Mucosa of descending colon (tissue), 3 donors: ENCODE results near the gene SPEM1. TPM values are rescaled to one million over a fixed set of nuclear protein-coding genes. Genes with fewer than 3 reads are reported as not detected.
A peak's percentile ranks its signal among the peaks of the same experiment; 100 is the strongest.

ENCODE experiments used
- ATAC-seq: fragments of 200-7000 bp; cut with Tn5 transposase; one replicate; pipeline ENCODE4 v1.9.1; 2020; ENCODE audit warnings: mild to moderate bottlenecking, moderate library complexity
- DNase-seq, 3 donors: peaks; one replicate each; pipeline ENCODE4 v3.0.0-alpha.2; 2020
- H3K36me3 ChIP-seq: fragments of 200-600 bp; one replicate; pipeline ENCODE4 v1.8.0; 2021; ENCODE audit warnings: low read depth, mild to moderate bottlenecking
- H3K4me1 ChIP-seq: fragments of 200-600 bp; one replicate; pipeline ENCODE4 v1.8.0; 2021; ENCODE audit warnings: low read depth, mild to moderate bottlenecking
- H3K4me3 ChIP-seq: fragments of 200-600 bp; one replicate; pipeline ENCODE4 v1.8.0; 2021; ENCODE audit warnings: mild to moderate bottlenecking
- H3K9me3 ChIP-seq: fragments of 200-600 bp; one replicate; pipeline ENCODE4 v1.8.0; 2021; ENCODE audit warnings: mild to moderate bottlenecking
- intact Hi-C, 2 donors: fragments of 100-400 bp; cut with DNase I in 1 of 2; cut with micrococcal nuclease in 1 of 2; formaldehyde crosslinking; loops; one replicate each; pipeline versions ENCODE4 v1.11.0 to v1.11.1; 2022; cut with DNase I, micrococcal nuclease
- total RNA-seq, 3 donors: library from RNA; stranded (reverse); fragmentation: NEBNext Ultra II Directional in 2 of 3; extraction: Animal tissue kit (Norgen Biotek cat#: 25700) in 2 of 3; gene quantifications; one replicate each; pipeline versions ENCODE4 v1.2.1 to v1.2.4, GENCODE V29; 2021 to 2023
- TF ChIP-seq, protein P1 (sequence below): fragments of 200-600 bp; IDR thresholded peaks from one replicate; pipeline ENCODE4 v1.8.0; 2022; ENCODE audit warnings: antibody characterized with exemption, mild to moderate bottlenecking
- donor health status: DM: no; HTN: no; CAD: no; lungs with moderate emphysema.
- donor health status: DM: no; HTN: no; CAD: no.
- donor health status: DM: no; HTN: yes; CAD: no.

Gene SPEM1
- total RNA-seq, 3 donors from 2014 or later = not detected

DNA sequence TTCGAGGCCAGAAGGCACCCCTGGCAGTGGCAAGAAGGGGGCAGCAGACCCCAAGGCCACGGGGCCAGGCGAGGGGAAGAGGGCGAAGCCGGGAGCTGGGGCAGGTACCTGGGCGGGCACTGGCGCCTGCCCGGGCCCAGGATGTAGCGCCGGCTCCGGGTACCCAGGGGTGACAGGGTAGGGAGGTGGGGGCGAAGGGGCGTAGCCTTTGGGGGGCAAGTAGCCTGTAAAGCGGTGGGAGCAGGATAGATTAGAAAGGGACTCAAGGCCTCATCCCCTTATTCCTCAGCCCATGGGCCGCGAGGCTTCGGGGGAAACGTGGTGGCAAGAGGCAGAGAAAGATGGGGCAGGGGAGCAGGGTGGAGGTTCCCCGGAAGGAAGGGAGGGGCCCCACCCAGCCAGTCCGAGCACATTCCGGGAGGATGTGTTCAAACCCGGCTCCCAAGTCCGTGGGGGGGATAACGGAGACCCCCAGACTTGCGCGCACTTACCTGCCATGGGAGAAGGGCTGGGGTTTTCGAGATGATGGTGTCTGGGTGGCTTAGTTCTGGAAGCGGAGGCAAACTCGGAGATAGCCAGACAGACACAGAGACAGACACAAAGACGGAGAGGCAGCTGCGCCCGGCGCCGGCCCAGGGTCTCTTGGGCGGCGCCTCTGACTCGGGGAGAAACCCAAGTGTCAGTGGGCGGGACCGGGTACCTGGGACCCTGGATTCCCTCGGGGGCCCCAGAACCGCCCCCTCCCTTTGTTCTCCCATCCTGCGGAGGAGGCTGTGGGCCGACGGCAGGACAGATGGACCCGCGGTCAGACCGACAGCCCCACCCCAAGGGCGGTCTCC is 26.3 kb upstream of the SPEM1 start:
- H3K36me3 ChIP-seq = no peaks in the 10 kb centered on the region
- intact Hi-C loops = no loop called here
- DNase-seq (peak in 2 of 3 donors; percentile 62 to 72), ATAC-seq (peak; percentile 44)
- peaks cover 8% of the 10 kb centered on the region for H3K4me1 ChIP-seq
- no peaks in the 10 kb centered on the region for H3K9me3 ChIP-seq
- TF ChIP-seq, protein P1, sequence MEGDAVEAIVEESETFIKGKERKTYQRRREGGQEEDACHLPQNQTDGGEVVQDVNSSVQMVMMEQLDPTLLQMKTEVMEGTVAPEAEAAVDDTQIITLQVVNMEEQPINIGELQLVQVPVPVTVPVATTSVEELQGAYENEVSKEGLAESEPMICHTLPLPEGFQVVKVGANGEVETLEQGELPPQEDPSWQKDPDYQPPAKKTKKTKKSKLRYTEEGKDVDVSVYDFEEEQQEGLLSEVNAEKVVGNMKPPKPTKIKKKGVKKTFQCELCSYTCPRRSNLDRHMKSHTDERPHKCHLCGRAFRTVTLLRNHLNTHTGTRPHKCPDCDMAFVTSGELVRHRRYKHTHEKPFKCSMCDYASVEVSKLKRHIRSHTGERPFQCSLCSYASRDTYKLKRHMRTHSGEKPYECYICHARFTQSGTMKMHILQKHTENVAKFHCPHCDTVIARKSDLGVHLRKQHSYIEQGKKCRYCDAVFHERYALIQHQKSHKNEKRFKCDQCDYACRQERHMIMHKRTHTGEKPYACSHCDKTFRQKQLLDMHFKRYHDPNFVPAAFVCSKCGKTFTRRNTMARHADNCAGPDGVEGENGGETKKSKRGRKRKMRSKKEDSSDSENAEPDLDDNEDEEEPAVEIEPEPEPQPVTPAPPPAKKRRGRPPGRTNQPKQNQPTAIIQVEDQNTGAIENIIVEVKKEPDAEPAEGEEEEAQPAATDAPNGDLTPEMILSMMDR = no peak
- peak overlapping the region; percentile 29 for H3K4me3 ChIP-seq

DNA sequence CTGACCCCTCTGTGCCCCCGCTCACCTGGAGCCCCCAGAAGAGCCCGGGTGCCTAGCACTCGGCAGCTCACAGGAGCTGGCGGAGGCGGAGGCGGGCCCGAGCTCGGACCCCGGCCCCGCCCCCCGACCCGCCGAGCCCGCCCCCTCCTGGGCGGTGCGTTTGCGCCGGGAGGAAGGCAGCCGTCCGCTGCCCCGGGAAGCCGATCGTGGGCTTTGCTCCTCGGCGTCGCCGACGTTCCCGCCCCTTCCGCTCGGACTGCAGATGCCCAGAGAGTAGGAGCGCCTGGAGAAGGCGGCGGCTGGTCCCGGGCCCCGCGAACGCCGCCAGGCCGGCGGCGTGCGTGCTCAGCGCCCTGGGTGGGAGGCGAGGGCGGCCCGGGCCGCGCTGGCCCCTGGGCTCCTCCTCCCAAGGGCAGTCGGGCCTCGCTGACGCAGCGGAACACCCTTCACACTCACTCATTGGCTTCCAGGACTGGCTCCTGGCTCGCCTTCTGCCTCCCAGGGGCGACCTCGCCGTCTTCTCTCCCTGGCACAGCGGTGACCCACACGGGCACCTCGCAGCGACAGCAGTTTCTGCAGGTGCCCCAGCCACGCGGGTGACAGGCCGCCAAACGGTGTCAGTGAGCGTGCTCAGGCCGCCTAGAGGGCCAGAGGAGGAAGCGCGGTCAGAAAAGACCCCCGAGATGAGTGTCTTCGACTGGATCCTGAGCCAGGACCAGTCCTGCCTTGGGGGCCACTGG is 25.5 kb upstream of the SPEM1 start, which contains the start of gene PLSCR3:
PLSCR3 (minus strand) TSS at position 74 of the 740 bp plus-strand sequence. CDS start 415 bp downstream, outside the sequence.
- H3K9me3 ChIP-seq = no peaks in the 10 kb centered on the region
- TF ChIP-seq, protein P1 = no peak
- H3K36me3 ChIP-seq = no peaks in the 10 kb centered on the region
- peaks cover 8% of the 10 kb centered on the region for H3K4me1 ChIP-seq
- peak within 1 kb of the TSS; percentile 29 for H3K4me3 ChIP-seq
- intact Hi-C loops = no loop called here
- DNase-seq = peak; percentile 90 to 93 (median 93)
- ATAC-seq = peak; percentile 96

GRCh38 chr17:7396147-7396546 is 24.0 kb upstream of the SPEM1 start:
- H3K36me3 ChIP-seq = no peaks in the 10 kb centered on the region
- peaks cover 8% of the 10 kb centered on the region for H3K4me1 ChIP-seq
- no peaks in the 10 kb centered on the region for H3K9me3 ChIP-seq
- DNase-seq (no peak), ATAC-seq (no peak)
- TF ChIP-seq, protein P1 = no peak
- intact Hi-C loops = no loop called here
- no peak overlapping the region for H3K4me3 ChIP-seq

GRCh38 chr17:7398612-7399011 is 21.5 kb upstream of the SPEM1 start:
- Histone ChIP-seq H3K4me1 (peaks cover 15% of the 10 kb centered on the region), H3K4me3 (no peak overlapping the region), H3K36me3 (no peaks in the 10 kb centered on the region), H3K9me3 (no peaks in the 10 kb centered on the region)
- no peak for ATAC-seq
- no peak for DNase-seq
- TF ChIP-seq, protein P1 = no peak
- intact Hi-C loops = no loop called here

- H3K9me3 ChIP-seq = no peaks in the 10 kb centered on the region
- intact Hi-C loops = no loop called here
- TF ChIP-seq, protein P1 = no peak
- H3K4me3 ChIP-seq = peak overlapping the region; percentile 16
- ATAC-seq (peak; percentile 54), DNase-seq (peak; percentile 72 to 82 (median 80))
- peaks cover 19% of the 10 kb centered on the region for H3K4me1 ChIP-seq
- H3K36me3 ChIP-seq = no peaks in the 10 kb centered on the region
Observed at GRCh38 chr17:7403043-7403726, 16.9 kb upstream of the SPEM1 start.
